SKM-1 (cell line): ENCODE measurements around the gene SENP1.

Experiments
- DNase-seq: peaks from one replicate; lab custom pipeline; 2025; ENCODE audit not compliant: unreplicated experiment; lab: John Stamatoyannopoulos, UW

SENP1 gene

GRCh38 chr12:48019639-48020265 lies 86.1 kb downstream of the SENP1 start:
- no peak for DNase-seq

GRCh38 chr12:48018618-48018995 lies 87.3 kb downstream of the SENP1 start:
- no peak for DNase-seq

- DNase-seq: no peak
These were observed 87.8 kb downstream of the SENP1 start for GRCh38 chr12:48017921-48018617.

GRCh38 chr12:48017496-48017895 lies 88.4 kb downstream of the SENP1 start:
- no peak for DNase-seq

GRCh38 chr12:48016373-48017020 lies 89.4 kb downstream of the SENP1 start:
- no peak for DNase-seq

- DNase-seq: no peak
These were observed 89.9 kb downstream of the SENP1 start for GRCh38 chr12:48015954-48016353.

GRCh38 chr12:48015129-48015528 lies 90.8 kb downstream of the SENP1 start:
- no peak for DNase-seq

GRCh38 chr12:48013287-48013686 lies 92.6 kb downstream of the SENP1 start:
- DNase-seq: no peak

- no peak for DNase-seq
These were observed 93.8 kb downstream of the SENP1 start for GRCh38 chr12:48012070-48012469.

- DNase-seq: no peak
These were observed 95.4 kb downstream of the SENP1 start for GRCh38 chr12:48010366-48010970.

- no peak for DNase-seq
These were observed 96.4 kb downstream of the SENP1 start for GRCh38 chr12:48009471-48009870.

- DNase-seq: no peak
These were observed 96.9 kb downstream of the SENP1 start for GRCh38 chr12:48008950-48009349.

- no peak for DNase-seq
These were observed 97.5 kb downstream of the SENP1 start for GRCh38 chr12:48008349-48008748.

GRCh38 chr12:48007206-48007605 lies 98.7 kb downstream of the SENP1 start:
- no peak for DNase-seq

GRCh38 chr12:48005750-48006021 lies 100.2 kb downstream of the SENP1 start:
- no peak for DNase-seq

GRCh38 chr12:48005001-48005749 lies 100.7 kb downstream of the SENP1 start:
- no peak for DNase-seq

- DNase-seq: no peak
These were observed 101.6 kb downstream of the SENP1 start, which contains the start of gene COL2A1 for GRCh38 chr12:48004053-48004941. Gene COL2A1, minus strand, starts transcription at chr12:48004476. Its CDS starts 155 bp downstream, at chr12:48004321.

GRCh38 chr12:48003226-48004052 lies 102.4 kb downstream of the SENP1 start:
- DNase-seq: no peak

- DNase-seq: no peak
These were observed 103.1 kb downstream of the SENP1 start for GRCh38 chr12:48002773-48003218.

- DNase-seq: no peak
These were observed 103.5 kb downstream of the SENP1 start for GRCh38 chr12:48002414-48002730.
